IPS DF 19.7 (cell line): ENCODE results near the gene ASCC3.

Source experiments
- DNase-seq: peaks from one replicate; pipeline ENCODE4 v3.0.0-alpha.2; 2013; ENCODE audit warnings: low read depth, low spot score

ASCC3 gene

GRCh38 chr6:100730001-100730980, 150.8 kb downstream of the ASCC3 start:
- DNase-seq, result no peak

DNA sequence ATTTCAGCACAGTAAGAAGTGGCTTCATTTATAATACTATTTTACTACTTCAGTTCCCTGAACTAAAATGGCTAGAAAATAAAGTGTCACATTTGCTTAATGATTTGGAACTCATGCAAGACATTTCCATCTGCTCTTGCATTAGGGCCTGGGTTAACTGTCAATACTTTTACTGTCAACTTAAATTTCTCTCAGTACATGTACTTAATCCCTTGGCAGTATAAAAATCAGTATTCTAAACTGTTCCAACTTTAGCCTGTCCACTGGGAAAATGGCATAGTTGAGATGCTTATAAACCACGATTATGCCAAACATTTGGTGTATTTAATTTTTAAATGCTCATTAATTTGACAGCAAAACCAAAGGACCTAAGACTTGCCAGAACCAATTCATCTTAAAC, 154.5 kb downstream of the ASCC3 start:
- DNase-seq, result no peak

DNA sequence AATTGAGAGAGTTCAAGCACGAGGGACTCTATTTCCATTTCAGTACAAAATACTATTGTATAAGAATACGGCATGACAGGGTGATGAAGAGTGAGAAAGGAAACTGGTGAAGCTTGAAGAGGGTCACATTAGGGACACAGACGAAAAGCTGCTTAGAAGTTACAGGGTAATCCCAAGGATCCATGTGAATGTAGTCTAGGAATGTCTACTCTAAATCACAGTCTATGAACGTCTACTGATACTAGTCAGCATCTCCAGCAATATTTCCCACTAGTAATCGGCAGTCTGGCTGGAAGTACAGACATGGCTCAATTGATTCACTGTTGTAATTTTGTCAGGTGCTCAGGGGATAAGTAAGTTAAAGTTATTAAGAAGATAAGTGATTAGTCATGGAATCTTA, 156.4 kb downstream of the ASCC3 start:
- DNase-seq, result no peak

GRCh38 chr6:100724222-100724621, 156.9 kb downstream of the ASCC3 start:
- no peak for DNase-seq

- no peak for DNase-seq
Observed at GRCh38 chr6:100721256-100721655, 159.9 kb downstream of the ASCC3 start.

DNA sequence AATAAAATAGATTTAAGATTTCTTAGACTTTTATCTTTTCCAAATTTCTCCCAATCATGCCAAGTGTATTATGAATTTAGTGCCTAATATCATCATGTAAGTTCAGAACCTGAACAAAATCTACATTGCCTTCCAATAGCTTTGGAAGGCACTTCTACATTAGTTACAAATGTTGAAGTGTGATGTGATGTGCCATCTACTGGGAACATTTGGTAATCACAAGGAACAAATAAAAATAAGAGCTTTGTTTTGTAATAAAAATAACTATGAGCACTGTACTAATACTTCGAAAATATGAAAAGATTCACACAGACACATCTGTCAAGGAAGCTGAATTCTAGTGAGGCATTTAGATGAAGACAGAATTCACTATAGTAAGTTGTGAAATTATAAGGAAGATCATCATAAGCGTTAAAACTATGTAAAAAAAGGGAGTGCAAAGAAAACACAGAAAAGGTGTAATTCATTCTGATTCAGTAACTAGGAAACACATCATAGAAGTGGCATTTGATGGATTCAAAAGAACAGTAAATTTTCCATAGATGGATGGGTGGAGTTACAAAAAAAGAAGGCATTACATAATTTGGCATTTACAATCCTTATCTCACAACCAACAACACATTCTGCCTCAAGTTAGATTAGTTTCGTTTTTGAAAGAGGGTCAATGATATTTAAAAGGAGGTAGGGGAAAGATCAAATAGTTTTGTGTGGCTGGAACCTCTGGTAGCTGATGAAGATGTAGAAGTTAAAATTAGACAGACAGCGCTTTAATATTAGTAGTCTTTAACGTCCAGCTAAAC, 161.0 kb downstream of the ASCC3 start:
- no peak for DNase-seq

- no peak for DNase-seq
Observed at GRCh38 chr6:100712997-100713396, 168.1 kb downstream of the ASCC3 start.

DNA sequence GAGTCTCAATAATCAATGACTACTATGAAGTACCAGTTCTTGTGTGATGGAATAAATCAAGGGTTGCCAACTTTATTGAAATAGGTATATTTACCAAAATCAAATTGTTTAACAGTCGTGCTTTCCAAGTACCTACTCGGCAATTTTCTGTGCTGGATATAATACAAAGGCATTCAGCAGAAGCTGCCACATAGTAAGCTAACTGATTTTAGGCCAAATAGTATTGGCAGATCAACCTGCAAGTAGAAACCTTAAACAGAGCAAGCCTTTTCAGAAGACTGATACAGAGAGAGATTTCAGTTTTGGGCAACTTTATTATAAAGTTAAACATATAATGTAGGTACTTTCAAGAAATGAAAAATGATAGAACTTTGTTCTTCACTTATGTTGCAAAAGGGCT, 174.6 kb downstream of the ASCC3 start:
- no peak for DNase-seq

DNA sequence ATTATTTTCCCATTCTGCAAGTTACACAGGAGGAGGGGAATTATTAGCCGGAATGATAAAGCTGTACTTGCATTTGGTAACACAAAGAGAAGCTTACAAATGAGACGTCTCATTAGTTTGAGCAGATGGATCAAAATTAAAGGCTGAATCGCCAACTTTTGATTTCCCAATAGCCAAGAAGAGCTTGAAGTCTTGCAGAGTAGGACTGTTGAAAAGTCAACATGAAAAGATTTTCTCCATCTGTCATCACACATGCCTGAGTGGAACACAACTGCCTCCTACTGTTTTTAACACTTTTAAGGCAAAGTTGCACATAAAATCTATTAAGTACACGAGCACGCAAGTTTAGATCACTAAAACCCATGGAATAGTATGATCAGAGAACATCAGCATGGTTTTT, 176.2 kb downstream of the ASCC3 start:
- DNase-seq, result no peak

DNA sequence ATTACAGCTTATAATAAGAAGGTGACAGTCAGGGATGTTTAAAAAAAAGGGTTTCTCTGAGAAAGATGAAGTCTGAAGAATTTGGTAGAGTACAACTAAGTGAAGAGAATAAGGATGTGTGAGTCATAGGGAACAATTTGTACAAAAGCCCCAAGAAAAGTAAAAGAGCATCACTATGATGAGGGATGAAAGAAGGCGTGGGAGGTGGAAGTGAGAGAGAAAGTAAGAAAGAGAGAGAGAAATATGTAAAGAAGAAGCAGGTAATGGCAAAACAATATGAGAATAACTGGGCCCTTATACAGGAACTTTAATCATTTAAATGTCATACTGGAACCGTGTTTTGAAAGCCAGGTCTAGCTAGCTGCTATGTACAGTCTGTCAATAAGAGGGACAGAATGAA, 179.4 kb downstream of the ASCC3 start:
- no peak for DNase-seq

- DNase-seq, result no peak
Observed at GRCh38 chr6:100700009-100700408, 181.1 kb downstream of the ASCC3 start.

DNA sequence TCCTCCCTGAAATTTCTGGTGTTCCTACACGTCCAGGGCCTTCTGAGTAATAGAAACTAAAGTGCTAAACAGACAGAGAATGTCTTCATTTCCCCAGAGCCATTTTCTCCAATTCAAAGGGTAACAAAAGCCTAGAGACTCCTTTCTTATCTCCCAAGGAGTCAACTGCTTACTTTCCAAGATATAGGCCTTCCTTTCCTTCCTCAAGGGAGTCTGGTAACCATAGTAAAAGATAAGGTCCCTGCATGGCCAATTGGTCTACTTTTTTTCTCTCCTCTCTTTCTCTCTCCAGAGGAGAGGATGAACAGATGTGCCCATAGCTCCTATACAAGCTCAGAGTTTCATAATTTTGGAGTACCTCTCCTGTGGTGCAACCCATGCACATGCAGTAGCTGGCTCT, 185.7 kb downstream of the ASCC3 start:
- DNase-seq, result no peak

DNA sequence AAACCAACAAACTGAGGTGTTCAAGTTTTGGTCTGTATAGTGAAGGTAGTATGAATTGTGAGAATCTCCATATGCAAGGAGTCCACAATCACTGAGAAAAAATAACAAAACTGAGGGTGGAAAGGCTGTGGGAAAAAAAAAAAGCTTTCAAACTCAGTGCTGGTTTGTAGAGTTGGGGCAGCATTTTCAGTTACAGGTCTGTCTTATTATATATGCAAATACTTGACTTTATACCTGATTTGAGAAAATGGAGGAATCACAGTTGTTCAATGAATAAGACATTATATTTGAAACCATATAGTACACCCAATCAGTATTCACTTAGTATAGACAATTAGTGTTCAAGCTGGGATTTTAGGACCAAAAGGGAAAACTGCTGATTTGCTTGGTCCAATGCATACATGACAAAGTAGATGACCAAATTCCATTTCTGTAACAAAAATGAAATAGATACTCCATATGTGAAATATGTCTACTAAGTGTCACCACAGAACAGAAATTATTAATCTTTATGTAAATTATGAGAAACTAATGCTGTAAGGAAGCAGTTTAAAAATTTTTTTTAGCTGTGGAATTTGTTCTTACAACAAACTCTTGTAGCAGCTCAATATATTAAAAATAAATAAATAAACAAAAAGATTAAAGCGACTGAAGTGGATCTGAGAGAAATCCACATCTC, 187.7 kb downstream of the ASCC3 start:
- no peak for DNase-seq

- DNase-seq, result no peak
Observed at GRCh38 chr6:100691972-100692371, 189.2 kb downstream of the ASCC3 start.

- no peak for DNase-seq
Observed at GRCh38 chr6:100686216-100686615, 194.9 kb downstream of the ASCC3 start.

DNA sequence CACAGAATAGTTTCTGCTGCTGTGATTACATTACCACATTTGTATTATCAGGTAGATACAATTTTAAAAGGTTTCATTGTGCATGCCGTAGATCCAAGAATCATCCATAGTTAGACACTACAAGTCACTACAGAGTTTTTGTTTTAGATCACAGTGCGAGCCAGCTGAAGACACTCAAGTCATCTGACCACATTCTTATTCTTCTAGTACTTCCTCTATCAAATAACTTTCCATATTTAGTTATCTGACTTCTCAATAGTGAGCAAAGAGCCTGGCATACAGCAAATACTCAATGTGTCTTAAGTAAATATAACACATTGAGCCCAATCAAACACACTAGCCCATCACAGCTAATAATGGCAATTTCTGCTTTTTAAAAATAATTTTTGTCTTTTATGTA, 195.4 kb downstream of the ASCC3 start:
- DNase-seq, result no peak

GRCh38 chr6:100680163-100680562, 201.0 kb downstream of the ASCC3 start:
- DNase-seq, result no peak

DNA sequence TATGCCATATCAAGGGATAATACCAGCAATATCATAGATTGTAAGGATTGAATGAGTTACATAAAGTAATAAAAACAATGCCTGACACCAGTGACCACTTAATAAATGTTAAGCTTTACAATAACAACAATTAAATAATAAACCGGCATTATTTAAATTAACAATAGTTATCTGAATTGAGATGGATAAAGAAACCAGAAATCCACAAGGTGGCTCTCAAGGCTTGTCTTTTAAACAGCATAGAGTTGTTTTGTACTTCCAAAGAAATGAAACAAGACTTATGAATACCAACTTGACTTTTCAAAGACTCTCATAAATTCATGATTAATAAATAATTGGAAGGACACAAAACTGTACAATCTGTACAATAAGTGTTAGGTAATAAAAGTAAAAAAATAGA, 203.1 kb downstream of the ASCC3 start:
- DNase-seq, result no peak

DNA sequence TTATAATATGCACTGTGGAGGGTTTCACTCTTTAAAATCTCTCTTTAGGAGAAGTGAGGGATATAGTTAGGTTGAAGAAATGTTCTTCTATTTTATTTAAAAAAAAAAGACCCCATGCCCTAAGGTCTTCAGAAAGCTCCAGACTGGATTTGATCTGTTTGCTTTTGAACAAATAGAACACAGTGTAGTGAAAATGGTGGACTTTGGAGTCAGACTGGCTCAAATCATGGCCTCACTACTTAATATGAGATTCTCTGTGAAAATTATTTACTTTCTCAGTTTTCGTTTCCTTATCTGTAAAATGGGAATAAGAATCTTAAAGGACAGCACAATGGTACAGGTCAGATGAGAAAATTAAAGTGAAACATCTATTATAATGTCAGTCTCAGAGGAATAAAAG, 203.9 kb downstream of the ASCC3 start:
- DNase-seq, result no peak

- peak; percentile 25 for DNase-seq
Observed at GRCh38 chr6:100673641-100674040, 207.5 kb downstream of the ASCC3 start.

GRCh38 chr6:100671740-100672139, 209.4 kb downstream of the ASCC3 start:
- DNase-seq, result no peak

GRCh38 chr6:100670056-100670455, 211.1 kb downstream of the ASCC3 start:
- no peak for DNase-seq
